ENCODE results near the gene CGRRF1. TPM values are rescaled to one million over a fixed set of nuclear protein-coding genes. Genes with fewer than 3 reads are reported as not detected.

Gene CGRRF1
- total and polyA plus RNA-seq, 2 donors = 17.0 to 28.3 TPM

DNA sequence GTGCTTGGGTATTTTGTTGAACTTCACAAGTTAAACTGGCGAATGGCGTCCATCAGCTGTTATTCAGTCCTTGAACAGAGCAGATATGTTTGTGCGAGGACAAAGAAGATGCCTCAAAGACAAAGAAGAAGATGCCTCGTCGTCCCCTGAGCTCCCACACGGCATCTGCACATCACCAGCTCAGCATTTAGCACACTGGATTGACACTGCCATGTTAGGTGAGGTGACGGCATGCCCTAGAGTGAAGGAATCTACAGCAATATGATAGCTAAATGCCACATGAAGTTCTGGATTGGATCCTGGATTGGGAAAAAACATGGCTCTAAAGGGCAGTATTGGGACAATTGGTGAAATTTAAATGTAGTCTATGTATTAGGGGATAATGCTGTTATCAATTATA is 72.6 kb downstream of the CGRRF1 start:
- WGBS = 92% methylated on average over 7 of the region's 7 CpGs
- no peak overlapping the region for H3K4me3 ChIP-seq (ENCODE audit: low read depth, low read length)
- DNase-seq (ENCODE audit: extremely low spot score) = no peak
- no peaks in the 10 kb centered on the region for H3K36me3 ChIP-seq (ENCODE audit: insufficient read depth)
- no peaks in the 10 kb centered on the region for H3K4me1 ChIP-seq (ENCODE audit: insufficient read depth)
- H3K27ac ChIP-seq (ENCODE audit: low read depth) = no peak overlapping the region

DNA sequence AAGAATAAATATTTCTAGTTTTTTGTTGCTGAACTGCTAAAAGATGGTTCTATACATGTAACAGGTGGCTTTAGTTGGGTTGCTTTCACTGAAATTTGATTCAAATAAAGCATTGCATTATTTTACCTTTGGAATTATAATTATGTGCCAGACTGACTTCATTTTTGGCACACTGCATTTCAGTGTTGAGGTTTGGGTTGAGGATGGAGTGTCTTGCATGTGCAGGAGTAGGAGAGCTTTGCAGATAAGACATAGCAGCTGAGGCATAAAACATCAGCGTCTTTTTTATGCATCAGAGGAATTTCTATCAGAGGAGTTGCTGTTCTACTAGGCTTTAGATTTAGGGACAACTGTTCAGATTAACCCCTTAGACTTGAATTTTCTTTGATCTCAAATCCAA is 74.4 kb downstream of the CGRRF1 start:
- H3K27ac ChIP-seq (ENCODE audit: low read depth) = no peak overlapping the region
- H3K4me1 ChIP-seq (ENCODE audit: insufficient read depth) = no peaks in the 10 kb centered on the region
- no peak for DNase-seq (ENCODE audit: extremely low spot score)
- H3K36me3 ChIP-seq (ENCODE audit: insufficient read depth) = no peaks in the 10 kb centered on the region
- 31% methylated on average over 1 of the region's 1 CpG for WGBS
- H3K4me3 ChIP-seq (ENCODE audit: low read depth, low read length) = no peak overlapping the region

DNA sequence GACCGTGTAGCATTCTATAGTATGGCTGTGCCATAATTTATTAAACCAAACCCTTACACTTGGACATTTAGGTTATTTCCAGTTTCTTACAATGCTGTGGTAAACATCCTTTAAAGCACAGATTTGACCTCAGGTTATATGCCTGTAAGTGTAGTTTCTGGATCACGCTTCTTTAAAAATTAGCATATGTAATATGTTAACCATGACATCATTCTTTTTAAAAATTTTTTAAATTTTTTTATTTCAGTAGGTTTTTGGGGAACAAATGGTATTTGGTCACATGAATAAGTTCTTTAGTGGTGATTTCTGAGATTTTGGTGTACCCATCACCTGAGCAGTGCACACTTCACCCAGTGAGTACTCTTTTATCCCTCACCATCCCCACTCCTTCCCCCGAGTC is 75.5 kb downstream of the CGRRF1 start:
- no peak for DNase-seq (ENCODE audit: extremely low spot score)
- Histone ChIP-seq H3K27ac (ENCODE audit: low read depth) (no peak overlapping the region), H3K4me3 (ENCODE audit: low read depth, low read length) (no peak overlapping the region), H3K4me1 (ENCODE audit: insufficient read depth) (no peaks in the 10 kb centered on the region), H3K36me3 (ENCODE audit: insufficient read depth) (no peaks in the 10 kb centered on the region)
- 96% methylated on average over 3 of the region's 3 CpGs for WGBS

Other genes with a start within 250 kb of the CGRRF1 start
- gene CDKN3, start 112.9 kb upstream of the CGRRF1 start, total RNA-seq = 25.4 TPM
- gene CDKN3, start 112.9 kb upstream of the CGRRF1 start, polyA plus RNA-seq = 3.6 TPM
- gene CNIH1, start 68.5 kb upstream of the CGRRF1 start, total RNA-seq = 78.2 TPM
- gene CNIH1, start 68.5 kb upstream of the CGRRF1 start, polyA plus RNA-seq = 164 TPM
- 120 TPM for gene GMFB, start 20.9 kb upstream of the CGRRF1 start, total RNA-seq
- gene GMFB, start 20.9 kb upstream of the CGRRF1 start, polyA plus RNA-seq = 18.3 TPM
- gene SAMD4A, start 57.2 kb downstream of the CGRRF1 start, total RNA-seq = 58.5 TPM
- gene SAMD4A, start 57.2 kb downstream of the CGRRF1 start, polyA plus RNA-seq = 16.0 TPM